AG09309 (cell line): ENCODE measurements around the gene PRDX1.
"Not testable (repeated sequence)": the region's sequence is repeated elsewhere in the genome, so short reads cannot be mapped to it uniquely, and the experiment has no call there.

Experiments used
- DNase-seq: peaks from one replicate; pipeline ENCODE4 v3.0.0-alpha.2; 2010; ENCODE audit warnings: low read depth
- H3K4me3 ChIP-seq: 2 replicates; pipeline ENCODE4 v1.5.1; 2011; ENCODE audit warnings: mild to moderate bottlenecking, low read depth, low read length, moderate library complexity; ENCODE audit not compliant: control insufficient read depth
- TF ChIP-seq, protein P1 (sequence below): IDR thresholded peaks from 2 replicates; pipeline ENCODE4 v1.5.1; 2011; ENCODE audit warnings: mild to moderate bottlenecking, low read depth, low read length, inconsistent platforms; ENCODE audit not compliant: insufficient read depth, control insufficient read depth; ENCODE audit errors: missing control alignments

The PRDX1 gene

DNA sequence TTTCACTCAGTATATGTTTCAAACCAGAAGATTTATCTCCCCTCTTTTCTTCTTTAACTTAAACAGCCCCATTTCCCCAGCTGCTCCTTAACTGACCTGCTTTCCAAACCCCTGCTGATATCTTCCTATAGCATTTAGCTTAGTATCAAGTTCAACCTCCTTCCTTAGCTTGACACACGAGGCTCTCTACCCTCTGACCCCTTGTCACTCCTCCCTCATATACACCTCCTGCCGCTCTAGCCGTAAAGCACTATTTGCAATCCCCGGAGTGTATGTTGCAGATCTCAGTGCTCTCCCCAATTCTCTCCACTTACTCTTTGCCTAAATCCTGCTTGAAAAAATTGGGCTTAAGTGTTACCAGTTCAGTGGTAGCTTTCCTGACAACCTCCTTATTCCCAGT is 15.2 kb upstream of the PRDX1 start:
- no peak overlapping the region for H3K4me3 ChIP-seq
- TF ChIP-seq, protein P1, sequence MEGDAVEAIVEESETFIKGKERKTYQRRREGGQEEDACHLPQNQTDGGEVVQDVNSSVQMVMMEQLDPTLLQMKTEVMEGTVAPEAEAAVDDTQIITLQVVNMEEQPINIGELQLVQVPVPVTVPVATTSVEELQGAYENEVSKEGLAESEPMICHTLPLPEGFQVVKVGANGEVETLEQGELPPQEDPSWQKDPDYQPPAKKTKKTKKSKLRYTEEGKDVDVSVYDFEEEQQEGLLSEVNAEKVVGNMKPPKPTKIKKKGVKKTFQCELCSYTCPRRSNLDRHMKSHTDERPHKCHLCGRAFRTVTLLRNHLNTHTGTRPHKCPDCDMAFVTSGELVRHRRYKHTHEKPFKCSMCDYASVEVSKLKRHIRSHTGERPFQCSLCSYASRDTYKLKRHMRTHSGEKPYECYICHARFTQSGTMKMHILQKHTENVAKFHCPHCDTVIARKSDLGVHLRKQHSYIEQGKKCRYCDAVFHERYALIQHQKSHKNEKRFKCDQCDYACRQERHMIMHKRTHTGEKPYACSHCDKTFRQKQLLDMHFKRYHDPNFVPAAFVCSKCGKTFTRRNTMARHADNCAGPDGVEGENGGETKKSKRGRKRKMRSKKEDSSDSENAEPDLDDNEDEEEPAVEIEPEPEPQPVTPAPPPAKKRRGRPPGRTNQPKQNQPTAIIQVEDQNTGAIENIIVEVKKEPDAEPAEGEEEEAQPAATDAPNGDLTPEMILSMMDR, result no peak
- DNase-seq, result no peak

DNA sequence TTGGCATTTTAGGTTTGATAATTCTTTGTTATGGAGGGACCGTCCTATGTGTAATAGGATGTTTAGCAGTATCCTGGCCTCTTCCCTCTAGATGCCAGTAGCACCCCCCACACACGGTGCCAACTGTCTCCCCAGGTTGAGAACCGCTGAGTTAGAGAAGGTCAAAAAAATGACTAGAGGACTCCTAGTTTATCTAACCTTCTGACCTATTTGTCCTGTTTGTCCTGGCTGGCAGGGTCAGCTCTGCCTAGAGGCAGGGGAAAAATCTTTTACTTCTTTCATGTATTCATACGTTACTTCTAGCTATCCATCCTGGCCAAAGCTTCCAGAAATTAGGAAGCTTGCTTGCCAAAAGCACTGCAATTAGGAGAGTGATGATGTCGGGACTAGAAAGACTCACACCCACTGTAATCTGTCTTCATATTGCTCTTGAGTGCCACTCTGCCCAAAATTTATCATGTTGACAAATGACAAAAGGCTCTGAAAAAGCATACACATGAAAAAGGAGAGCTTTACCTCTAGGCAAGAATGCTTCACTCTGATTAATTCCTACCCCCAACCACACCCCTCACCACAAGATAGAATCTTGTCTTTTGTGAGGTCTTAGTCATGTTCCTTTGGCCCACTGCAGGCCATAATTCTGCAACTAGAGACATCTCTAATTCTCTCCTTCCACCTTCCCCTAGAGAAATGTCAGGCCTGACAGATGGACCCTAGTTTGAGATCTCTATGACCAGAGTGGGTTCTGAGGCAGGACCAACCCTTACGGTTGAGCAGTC is 14.5 kb upstream of the PRDX1 start:
- TF ChIP-seq, protein P1, result no peak
- no peak for DNase-seq
- no peak overlapping the region for H3K4me3 ChIP-seq

DNA sequence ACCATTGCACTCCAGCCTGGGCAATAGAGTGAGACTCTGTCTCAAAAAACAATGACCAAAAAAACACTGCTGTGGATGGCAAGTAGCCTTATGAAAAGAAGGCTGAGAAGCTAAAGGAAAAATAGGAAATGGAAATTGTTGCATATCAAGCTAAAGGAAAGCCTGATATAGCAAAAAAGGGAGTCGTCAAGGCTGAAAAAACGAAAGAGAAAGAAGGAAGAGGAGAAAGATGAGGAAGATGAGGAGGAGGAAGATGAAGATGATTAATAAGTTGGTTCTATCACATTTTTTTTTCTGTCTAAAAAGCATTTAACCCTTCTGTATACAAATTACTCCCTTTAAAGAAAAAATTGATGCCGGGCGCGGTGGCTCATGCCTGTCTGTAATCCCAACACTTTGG is 10.2 kb upstream of the PRDX1 start:
- DNase-seq, result no peak
- TF ChIP-seq, protein P1, result no peak

GRCh38 chr1:45530632-45531135 is 9.0 kb upstream of the PRDX1 start:
- TF ChIP-seq, protein P1, result no peak
- DNase-seq, result no peak
- no peak overlapping the region for H3K4me3 ChIP-seq

More for the DNA sequence above, 10.2 kb upstream of the PRDX1 start:
- no peak overlapping the region for H3K4me3 ChIP-seq

DNA sequence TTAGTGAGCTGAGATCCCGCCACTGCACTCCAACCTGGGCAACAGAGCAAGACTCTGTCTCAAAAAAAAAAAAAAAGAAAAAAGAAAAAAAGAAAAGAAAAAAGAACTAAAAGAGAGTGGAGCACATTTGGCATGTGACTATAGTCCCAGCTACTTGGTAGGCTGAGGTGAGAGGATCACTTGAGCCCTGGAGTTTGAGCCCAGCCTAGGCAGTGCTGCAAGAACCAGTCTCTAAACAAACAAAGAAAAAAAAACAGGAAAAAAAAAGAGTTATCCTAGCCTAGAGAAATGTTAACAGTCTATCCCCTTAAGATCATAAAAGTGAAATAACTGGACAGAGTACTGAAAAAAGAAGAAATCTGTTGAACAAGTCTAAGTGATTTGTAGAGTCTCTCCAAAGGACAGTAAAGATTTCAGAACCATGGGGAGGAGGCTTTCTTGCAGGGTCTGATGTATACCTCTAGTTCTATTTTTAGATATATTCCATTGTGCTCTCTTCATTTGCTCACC is 4.5 kb upstream of the PRDX1 start:
- no peak for DNase-seq
- TF ChIP-seq, protein P1, result no peak
- H3K4me3 ChIP-seq, result no peak overlapping the region

DNA sequence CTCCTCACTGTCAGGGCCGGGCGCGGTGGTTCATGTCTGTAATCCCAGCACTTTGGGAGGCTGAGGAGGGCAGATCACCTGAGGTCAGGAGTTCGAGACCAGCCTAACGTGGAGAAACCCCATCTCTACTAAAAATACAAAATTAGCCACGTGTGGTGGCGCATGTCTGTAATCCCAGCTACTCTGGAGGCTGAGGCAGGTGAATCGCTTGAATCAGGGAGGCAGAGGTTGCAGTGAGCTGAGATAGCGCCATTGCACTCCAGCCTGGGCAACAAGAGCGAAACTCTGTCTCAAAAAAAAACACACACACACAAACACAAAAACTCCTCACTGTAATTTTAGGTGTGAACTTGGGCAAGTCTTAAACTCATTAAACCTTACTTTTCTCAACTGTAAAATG is 2.3 kb upstream of the PRDX1 start:
- not testable (repeated sequence) for H3K4me3 ChIP-seq, DNase-seq

GRCh38 chr1:45523516-45523915 is 1.8 kb upstream of the PRDX1 start:
- not testable (repeated sequence) for DNase-seq, H3K4me3 ChIP-seq
